ENCODE data around the gene PRDX3.

- TF ChIP-seq, protein P1, sequence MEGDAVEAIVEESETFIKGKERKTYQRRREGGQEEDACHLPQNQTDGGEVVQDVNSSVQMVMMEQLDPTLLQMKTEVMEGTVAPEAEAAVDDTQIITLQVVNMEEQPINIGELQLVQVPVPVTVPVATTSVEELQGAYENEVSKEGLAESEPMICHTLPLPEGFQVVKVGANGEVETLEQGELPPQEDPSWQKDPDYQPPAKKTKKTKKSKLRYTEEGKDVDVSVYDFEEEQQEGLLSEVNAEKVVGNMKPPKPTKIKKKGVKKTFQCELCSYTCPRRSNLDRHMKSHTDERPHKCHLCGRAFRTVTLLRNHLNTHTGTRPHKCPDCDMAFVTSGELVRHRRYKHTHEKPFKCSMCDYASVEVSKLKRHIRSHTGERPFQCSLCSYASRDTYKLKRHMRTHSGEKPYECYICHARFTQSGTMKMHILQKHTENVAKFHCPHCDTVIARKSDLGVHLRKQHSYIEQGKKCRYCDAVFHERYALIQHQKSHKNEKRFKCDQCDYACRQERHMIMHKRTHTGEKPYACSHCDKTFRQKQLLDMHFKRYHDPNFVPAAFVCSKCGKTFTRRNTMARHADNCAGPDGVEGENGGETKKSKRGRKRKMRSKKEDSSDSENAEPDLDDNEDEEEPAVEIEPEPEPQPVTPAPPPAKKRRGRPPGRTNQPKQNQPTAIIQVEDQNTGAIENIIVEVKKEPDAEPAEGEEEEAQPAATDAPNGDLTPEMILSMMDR (IDR thresholded peaks at IDR 0.05; ENCODE audit: low read length): no peak
- no peak for TF ChIP-seq EZH2 (IDR thresholded peaks at IDR 0.05; ENCODE audit: borderline replicate concordance, low read length)
These were observed 24.4 kb upstream of the PRDX3 start for GRCh38 chr10:119203006-119203405.
